ENCODE measurements around the gene ESPL1.
"Not testable (repeated sequence)": the region's sequence is repeated elsewhere in the genome, so short reads cannot be mapped to it uniquely, and the experiment has no call there.

The ESPL1 gene

GRCh38 chr12:53299101-53299453 lies 31.0 kb downstream of the ESPL1 start:
- no peak for DNase-seq (ENCODE audit: low read depth in 2 of 2)

- DNase-seq (ENCODE audit: low read depth in 2 of 2), result peak; percentile 51 to 57
These were observed 31.5 kb downstream of the ESPL1 start, which contains the start of gene MYG1 for GRCh38 chr12:53299454-53300180. Gene MYG1, plus strand, starts transcription at chr12:53299695. Its CDS starts 43 bp downstream, at chr12:53299738.

DNA sequence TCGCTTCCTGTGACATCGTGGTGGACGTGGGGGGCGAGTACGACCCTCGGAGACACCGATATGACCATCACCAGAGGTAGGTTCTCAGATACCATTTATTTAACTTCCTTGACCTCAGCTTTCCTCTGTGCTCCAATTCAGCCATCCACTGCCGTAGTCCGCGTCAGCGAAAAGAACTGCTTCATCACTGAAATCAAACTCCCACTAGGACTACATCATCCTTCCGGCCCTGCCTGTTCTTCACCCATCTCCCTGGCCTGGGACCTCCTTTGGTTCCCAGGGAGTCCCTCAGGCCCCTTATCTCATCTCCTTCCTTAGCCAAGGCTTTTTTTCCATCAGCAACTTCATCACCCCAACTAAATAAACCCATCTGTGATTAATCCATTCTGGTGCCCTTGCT lies 32.1 kb downstream of the ESPL1 start:
- DNase-seq (ENCODE audit: low read depth in 2 of 2), result no peak

GRCh38 chr12:53302903-53303302 lies 34.8 kb downstream of the ESPL1 start:
- DNase-seq (ENCODE audit: low read depth in 2 of 2), result no peak

- no peak for DNase-seq (ENCODE audit: low read depth in 2 of 2)
These were observed 38.7 kb downstream of the ESPL1 start for GRCh38 chr12:53306826-53307225.

DNA sequence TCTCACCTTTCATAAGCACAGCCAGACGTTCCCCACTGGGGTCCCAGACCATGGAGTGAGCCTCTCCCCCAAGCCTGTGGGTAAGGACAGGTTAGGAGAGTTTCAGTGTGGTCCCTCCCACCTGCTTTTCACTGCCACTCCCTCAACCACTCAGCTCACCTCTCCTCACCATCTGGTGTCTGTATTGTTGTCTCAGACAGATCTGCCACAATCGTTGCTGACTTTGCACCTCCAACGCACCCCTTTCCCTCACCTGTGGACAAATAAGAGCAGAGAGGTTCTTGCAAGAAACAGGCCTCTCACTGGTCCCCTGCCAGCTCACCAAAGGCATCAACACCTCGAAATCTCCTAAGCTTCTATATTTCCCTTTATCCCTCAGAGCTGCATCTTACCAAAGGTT lies 40.2 kb downstream of the ESPL1 start:
- no peak for DNase-seq (ENCODE audit: low read depth in 2 of 2)

DNA sequence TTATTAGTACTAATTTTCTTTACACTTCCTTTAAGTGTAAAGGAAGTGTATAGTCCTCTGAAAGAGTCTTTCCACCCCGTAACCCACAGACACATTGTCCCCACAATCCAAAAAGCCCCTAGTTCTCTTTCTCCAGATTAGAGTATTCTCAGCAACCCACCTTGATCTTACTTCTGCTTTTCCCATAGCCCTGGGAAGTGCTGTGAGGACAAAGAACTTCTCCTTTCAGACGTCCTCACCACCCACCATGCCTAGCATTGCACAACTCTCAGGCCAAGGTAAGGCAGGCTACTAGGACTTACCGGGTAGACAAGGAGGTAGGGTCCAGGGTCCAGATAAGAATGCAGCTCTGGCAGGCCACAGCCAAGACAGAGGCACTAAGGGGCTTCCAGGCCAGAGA lies 45.9 kb downstream of the ESPL1 start:
- DNase-seq (ENCODE audit: low read depth in 2 of 2), result no peak

DNA sequence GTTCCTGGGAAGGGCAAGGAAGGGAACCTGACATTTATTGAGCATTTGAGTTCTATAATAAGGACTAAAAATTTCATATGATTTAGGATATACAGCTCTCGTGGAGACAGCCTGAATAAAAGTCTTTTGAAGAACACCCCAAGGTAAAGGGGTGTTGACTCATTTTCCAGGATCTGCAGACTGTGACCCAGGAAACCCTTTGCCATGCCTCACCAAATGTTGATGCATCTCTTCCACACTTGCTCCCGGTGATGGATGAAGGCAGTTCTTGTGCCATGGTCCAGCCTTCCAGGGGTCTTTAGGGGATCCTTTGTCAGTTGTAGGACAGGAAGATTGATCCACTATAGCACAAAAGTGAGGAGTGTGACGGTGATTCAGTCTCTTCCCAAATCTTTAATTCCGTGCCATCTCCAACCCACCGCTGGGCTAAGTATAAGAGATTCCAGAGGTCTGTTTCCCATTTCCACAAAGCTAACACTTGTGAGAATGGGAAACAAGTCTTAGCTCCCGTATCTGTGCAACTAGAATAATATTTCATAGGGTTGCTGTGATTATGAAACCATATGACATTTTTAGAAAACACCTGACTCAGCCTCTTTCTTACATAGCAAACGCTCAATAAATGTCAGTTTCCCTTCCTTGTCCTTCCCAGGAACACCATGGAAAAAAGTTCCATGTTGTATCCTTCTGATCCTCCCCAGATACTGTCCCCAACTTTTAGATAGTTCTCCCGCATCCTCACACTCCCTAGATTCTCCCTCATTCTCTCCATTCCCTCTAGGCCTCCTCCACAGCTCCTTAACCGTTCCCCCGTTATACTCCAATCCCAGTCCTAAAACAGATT lies 52.5 kb downstream of the ESPL1 start:
- DNase-seq (ENCODE audit: low read depth in 2 of 2), result no peak

DNA sequence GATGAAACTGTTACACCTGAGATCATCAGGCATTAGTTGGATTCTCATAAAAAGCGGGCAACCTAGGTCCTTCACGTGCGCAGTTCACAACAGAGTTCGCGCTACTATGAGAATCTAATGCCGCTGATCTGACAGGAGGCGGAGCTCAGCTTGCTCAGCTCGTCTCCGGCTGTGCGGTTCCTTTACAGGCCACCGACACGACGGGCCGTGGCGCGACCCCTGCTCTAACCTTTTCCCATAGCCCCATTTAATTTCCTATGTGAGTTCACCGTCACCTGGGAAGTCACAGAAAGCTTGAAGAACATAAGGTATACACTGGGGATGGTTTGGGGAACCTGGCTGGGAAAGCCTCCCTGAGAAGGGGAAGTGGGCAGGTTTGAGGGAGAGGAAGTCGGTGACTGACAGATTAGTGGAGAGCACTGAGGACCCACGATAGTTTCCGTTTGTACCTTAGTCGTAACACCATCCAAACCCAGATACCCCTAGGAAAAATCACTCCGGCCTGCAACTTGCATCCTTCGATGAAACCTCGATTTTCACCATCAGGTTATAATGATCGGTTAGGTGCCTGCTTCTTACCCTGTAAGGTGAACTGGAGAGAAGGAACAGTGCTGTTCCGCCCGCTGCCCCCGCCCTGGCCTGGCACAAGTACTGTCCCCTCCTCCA lies 56.1 kb downstream of the ESPL1 start:
- no peak for DNase-seq (ENCODE audit: low read depth in 2 of 2)

DNA sequence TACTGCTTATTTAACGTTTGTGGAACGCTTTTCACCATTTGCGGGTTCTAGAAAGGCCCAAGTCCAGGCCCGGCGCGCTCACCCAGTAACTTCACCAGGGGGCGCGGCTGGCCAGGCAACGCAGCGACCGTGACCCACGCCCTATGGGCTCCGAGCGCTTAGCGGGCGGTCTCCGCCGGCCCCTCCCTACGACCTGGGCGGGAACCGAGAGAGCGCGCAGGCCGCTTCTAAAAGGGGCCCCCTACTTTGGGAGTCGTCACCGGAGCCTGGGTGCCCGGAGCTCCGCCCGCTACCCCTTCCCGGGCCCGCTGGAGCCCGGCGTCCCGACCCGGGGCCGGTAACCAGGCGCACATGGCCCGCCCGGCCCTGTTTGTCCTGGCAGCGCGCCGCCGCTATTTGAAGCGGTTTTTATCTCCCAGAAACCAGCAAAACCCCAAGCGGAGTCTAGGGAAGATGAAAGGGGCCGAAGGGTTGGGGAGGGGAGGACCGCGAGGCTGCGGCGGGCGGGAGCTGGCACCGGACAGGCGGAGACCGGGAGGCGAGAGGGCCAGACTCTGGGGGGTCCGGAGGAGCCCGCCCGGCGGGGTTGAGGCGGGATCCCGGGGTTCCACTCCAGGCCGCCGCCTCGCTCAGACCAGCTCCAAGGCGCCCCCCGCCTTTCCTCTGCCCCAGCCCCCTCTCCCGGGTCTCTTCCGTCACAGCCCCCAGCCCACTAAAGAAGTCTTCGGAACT lies 56.8 kb downstream of the ESPL1 start:
- peak; percentile 75 to 79 for DNase-seq (ENCODE audit: low read depth in 2 of 2)

- no peak for DNase-seq (ENCODE audit: low read depth in 2 of 2)
These were observed 57.5 kb downstream of the ESPL1 start for GRCh38 chr12:53325511-53326061.

DNA sequence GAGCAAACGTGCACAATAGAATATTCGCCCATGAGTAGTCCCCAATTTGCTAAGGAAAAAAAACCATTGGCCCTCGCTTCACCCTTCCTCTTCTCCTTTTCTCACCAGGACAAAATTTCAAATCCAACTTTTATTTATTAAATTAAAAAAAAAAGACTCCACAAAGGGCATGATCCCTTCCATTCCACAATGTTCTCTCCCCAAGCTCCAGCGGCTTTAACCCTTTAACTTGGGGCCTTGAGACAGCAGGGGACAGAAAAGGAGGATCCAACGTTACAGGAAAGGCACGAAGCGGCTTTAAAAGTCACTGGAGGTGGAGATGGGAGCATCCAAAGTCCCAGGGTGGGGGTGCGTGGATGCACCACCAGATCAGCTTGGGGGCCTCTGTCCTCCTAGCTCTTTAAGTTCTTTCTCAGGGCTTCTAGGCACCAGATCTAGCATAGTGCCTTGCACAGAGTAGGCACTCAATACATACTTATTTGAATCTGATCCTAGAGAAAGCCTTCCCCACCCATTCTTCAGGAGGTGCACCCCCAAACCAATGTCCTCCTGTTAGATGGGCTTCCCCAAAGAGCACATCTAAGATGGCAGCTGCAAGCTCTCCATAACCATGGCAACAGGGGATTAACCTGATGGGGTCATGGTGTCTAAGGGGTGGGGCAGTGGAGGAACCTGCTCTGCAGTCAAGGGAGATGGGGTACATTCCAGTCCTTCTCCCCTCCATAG lies 58.5 kb downstream of the ESPL1 start:
- DNase-seq (ENCODE audit: low read depth in 2 of 2), result no peak

GRCh38 chr12:53327435-53328042 lies 59.4 kb downstream of the ESPL1 start:
- DNase-seq (ENCODE audit: low read depth in 2 of 2), result no peak

- no peak for DNase-seq (ENCODE audit: low read depth in 2 of 2)
These were observed 59.9 kb downstream of the ESPL1 start for GRCh38 chr12:53328043-53328435.

- DNase-seq (ENCODE audit: low read depth in 2 of 2), result no peak
These were observed 62.6 kb downstream of the ESPL1 start for GRCh38 chr12:53330671-53331070.

- DNase-seq (ENCODE audit: low read depth in 2 of 2), result not testable (repeated sequence)
These were observed 64.2 kb downstream of the ESPL1 start for GRCh38 chr12:53332339-53332738.

- no peak for DNase-seq (ENCODE audit: low read depth in 2 of 2)
These were observed 64.6 kb downstream of the ESPL1 start for GRCh38 chr12:53332744-53333143.

DNA sequence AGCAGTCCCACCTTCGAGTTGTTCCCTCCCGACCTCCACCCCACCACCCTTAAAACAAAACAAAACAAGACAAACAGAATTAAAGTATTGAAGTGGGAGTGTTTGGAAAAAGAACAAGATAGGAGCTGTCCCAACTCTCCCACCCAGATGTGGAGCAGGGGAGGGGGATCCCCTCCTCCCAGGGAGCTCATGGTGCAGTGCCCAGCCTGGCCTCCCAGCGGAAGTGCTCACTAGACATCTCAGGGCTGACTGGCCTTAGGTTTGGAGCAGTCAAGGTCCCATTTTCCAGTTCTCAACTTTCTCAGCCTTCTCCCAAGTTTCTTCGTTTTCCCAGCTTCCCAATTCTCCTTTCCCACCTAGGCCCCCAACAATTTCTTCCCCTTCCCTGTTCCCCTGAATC lies 65.2 kb downstream of the ESPL1 start:
- no peak for DNase-seq (ENCODE audit: low read depth in 2 of 2)

GRCh38 chr12:53333845-53334244 lies 65.7 kb downstream of the ESPL1 start:
- DNase-seq (ENCODE audit: low read depth in 2 of 2), result no peak

DNA sequence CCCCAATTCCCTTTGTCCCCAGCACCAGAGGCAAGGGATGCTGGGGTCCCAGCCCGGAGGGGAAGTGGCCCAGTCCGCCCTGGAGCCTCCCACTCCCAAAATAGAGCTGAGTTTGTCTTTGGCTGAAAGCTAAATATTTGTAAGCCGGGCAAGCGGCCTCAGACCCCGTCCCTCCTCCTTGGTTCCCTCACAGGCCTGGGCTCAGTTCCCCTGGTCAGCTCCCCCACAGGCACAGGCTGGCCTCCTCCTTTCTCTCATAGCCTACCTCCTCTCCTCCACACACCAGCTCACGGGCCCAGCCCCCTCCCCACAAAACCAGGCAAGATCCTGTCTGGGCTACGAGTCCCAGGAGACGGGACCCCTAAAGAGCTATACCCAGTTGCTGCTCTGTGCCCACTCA lies 66.7 kb downstream of the ESPL1 start:
- no peak for DNase-seq (ENCODE audit: low read depth in 2 of 2)
